Measurements from ENCODE around the gene TMEM217. TPM values are rescaled to one million over a fixed set of nuclear protein-coding genes. Genes with fewer than 3 reads are reported as not detected.

The TMEM217 gene
- total and polyA plus RNA-seq, 2 of the 8 experiments (the other 6 are each of a cell fraction or from before 2014, with no cell fraction given), result 0.60 to 1.1 TPM

GRCh38 chr6:37200085-37200484, 57.9 kb downstream of the TMEM217 start:
- H3K4me2 ChIP-seq (ENCODE audit: insufficient read depth in 1 of 2, low read depth in 2 of 2, low read length in 2 of 2), result no peak overlapping the region
- H2BK20ac ChIP-seq (ENCODE audit: low read length), result no peak overlapping the region
- H3K4me3 ChIP-seq (ENCODE audit: extremely low read depth in 1 of 4, insufficient read depth in 2 of 4, low read depth in 3 of 4, low read length in 4 of 4), result no peak overlapping the region
- H3K18ac ChIP-seq (ENCODE audit: extremely low read depth, low read length), result no peak overlapping the region
- no peak overlapping the region for H2BK5ac ChIP-seq (ENCODE audit: low read depth, low read length)
- no peak overlapping the region for H3K4ac ChIP-seq (replicated peaks; ENCODE audit: insufficient read length, low read depth, low read length)
- H2BK120ac ChIP-seq (replicated peaks; ENCODE audit: low read depth, low read length), result no peak overlapping the region
- TF ChIP-seq TEAD4 (IDR thresholded peaks at IDR 0.05; ENCODE audit: low read depth, low read length), result no peak
- peak; percentile 61 for TF ChIP-seq MAFK (IDR thresholded peaks at IDR 0.05; ENCODE audit: low read depth, low read length)
- H3K23ac ChIP-seq (ENCODE audit: insufficient read length), result no peak overlapping the region
- no peak overlapping the region for H4K91ac ChIP-seq (replicated peaks; ENCODE audit: insufficient read length, low read length)
- no peak for FAIRE-seq
- H3K4me1 ChIP-seq (replicated peaks in 1 of 4; ENCODE audit: control insufficient read depth in 3 of 4, insufficient read depth in 4 of 4, low read length in 3 of 4), result no peaks in the 10 kb centered on the region; a peak in 1 of 7 replicates
- no peak for DNase-seq (ENCODE audit: low read depth in 1 of 2, low spot score in 2 of 2)
- H4K8ac ChIP-seq (ENCODE audit: extremely low read depth, insufficient read depth, low read length), result no peak overlapping the region
- no peak overlapping the region for H3K14ac ChIP-seq (ENCODE audit: insufficient read length)
- H2BK12ac ChIP-seq (ENCODE audit: low read depth, low read length), result no peak overlapping the region
- ChIA-PET POLR2A (ENCODE audit: partially characterized antibody) (interaction anchor here (1.3 kb wide), 2 partner anchors 24 to 146 kb away, joined by 3 to 4 read pairs; no protein-coding TSS in a partner anchor), CTCF (ENCODE audit: partially characterized antibody) (interaction anchor here (1.1 to 34.9 kb wide), 9 partner anchors 8 to 177 kb away, joined by 3 to 866 read pairs (median 4); no protein-coding TSS in a partner anchor)
- H4K20me1 ChIP-seq (replicated peaks in 1 of 2; ENCODE audit: control insufficient read depth in 1 of 2, insufficient read depth in 2 of 2, low read length in 2 of 2), result peaks cover 0 to 2% of the 10 kb centered on the region in 2 experiments
- no peaks in the 10 kb centered on the region; a peak in 1 of 7 replicates for H3K27me3 ChIP-seq (replicated peaks in 1 of 4; ENCODE audit: control insufficient read depth in 3 of 4, extremely low read depth in 1 of 4, insufficient read depth in 3 of 4, low read length in 3 of 4)
- H3K79me1 ChIP-seq (ENCODE audit: low read depth, low read length), result no peaks in the 10 kb centered on the region
- no peaks in the 10 kb centered on the region for H3K79me2 ChIP-seq (ENCODE audit: control insufficient read depth in 1 of 2, insufficient read depth in 2 of 2, low read length in 2 of 2)
- 91% methylated on average over 4 of the region's 5 CpGs; no CpG with 5 or more reads in 1 of the 2 experiments for WGBS, 2 experiments (ENCODE audit: extremely low coverage in 1 of 2, insufficient coverage in 1 of 2, insufficient read length in 1 of 2, insufficient replicate concordance in 2 of 2, low coverage in 1 of 2, low lambda C conversion rate in 2 of 2, missing lambda C conversion rate in 1 of 2)
- no peak overlapping the region for H3K9ac ChIP-seq (replicated peaks in 1 of 4; ENCODE audit: extremely low read depth in 1 of 4, low read depth in 3 of 4, low read length in 3 of 4)
- H3K27ac ChIP-seq (ENCODE audit: low read depth, low read length), result no peak overlapping the region
- no peaks in the 10 kb centered on the region for H3K36me3 ChIP-seq (ENCODE audit: control insufficient read depth in 2 of 4, insufficient read depth in 4 of 4, low read length in 3 of 4)
- H2BK15ac ChIP-seq (ENCODE audit: low read length), result no peak overlapping the region
- no peak overlapping the region for H3K56ac ChIP-seq (replicated peaks; ENCODE audit: insufficient read length, low read depth, low read length)
- no peak overlapping the region for H2AK5ac ChIP-seq (ENCODE audit: low read depth, low read length)
- H4K5ac ChIP-seq (ENCODE audit: insufficient read length, low read depth, low read length), result no peak overlapping the region
- no peak overlapping the region for H2AFZ ChIP-seq (ENCODE audit: low read length)
- H3K23me2 ChIP-seq (ENCODE audit: low read depth, low read length), result peaks cover 5% of the 10 kb centered on the region; the same call in 1 of the 2 replicates
- no peaks in the 10 kb centered on the region for H3K9me3 ChIP-seq (ENCODE audit: insufficient read depth in 2 of 2, low read depth in 1 of 2, low read length in 1 of 2)
